ENCODE data around the gene BAIAP2L1. TPM values are rescaled to one million over a fixed set of nuclear protein-coding genes. Genes with fewer than 3 reads are reported as not detected.

The BAIAP2L1 gene
- total RNA-seq, 1 experiment from 2014 or later, result 120 TPM

- BruUV-seq (replicated peaks), result no TSS peak
- in situ Hi-C loops (cut with HindIII; ENCODE audit: low pct_unique_long_range_greater_than_20kb, low sequenced_read_pairs) (no loop called here), intact Hi-C loops (cut with micrococcal nuclease; ENCODE audit: unreplicated experiment) (no loop called here)
- no peaks in the 10 kb centered on the region; the same call in 1 of the 2 replicates for H3K36me3 ChIP-seq (ENCODE audit: control insufficient read depth, insufficient read depth, low read length)
- ATAC-seq (no peak), DNase-seq (ENCODE audit: low read depth, low spot score) (no peak)
- ChIA-PET POLR2A (no interaction called here), CTCF (no interaction called here)
- H3K9me3 ChIP-seq (ENCODE audit: control insufficient read depth, insufficient read depth, low read depth, low read length), result no peaks in the 10 kb centered on the region
- no peak for TF ChIP-seq POLR2AphosphoS5 (IDR thresholded peaks at IDR 0.05; ENCODE audit: low read depth, low read length)
- no peak for TF ChIP-seq CTCF (IDR thresholded peaks at IDR 0.05)
- no peak for TF ChIP-seq REST (IDR thresholded peaks at IDR 0.05; ENCODE audit: insufficient read depth in 1 of 2, low read depth in 2 of 2, low read length in 1 of 2)
- TF ChIP-seq SIN3A (IDR thresholded peaks at IDR 0.05; ENCODE audit: borderline replicate concordance, insufficient read depth, low read depth, low read length), result no peak
- no peak for TF ChIP-seq TCF7L2 (IDR thresholded peaks at IDR 0.05; ENCODE audit: low read depth, low read length)
- H3K4me3 ChIP-seq (ENCODE audit: low read depth in 2 of 2, low read length in 2 of 2), result no peak overlapping the region
- peak overlapping the region; percentile 25 for H3K27ac ChIP-seq (ENCODE audit: low read length)
- H3K4me1 ChIP-seq (ENCODE audit: control insufficient read depth, insufficient read depth, low read length), result peaks cover 36% of the 10 kb centered on the region
- no peaks in the 10 kb centered on the region for H3K27me3 ChIP-seq (ENCODE audit: control insufficient read depth, insufficient read depth, low read length)
Observed at GRCh38 chr7:98346515-98347069, 54.3 kb downstream of the BAIAP2L1 start.

- H3K27ac ChIP-seq (ENCODE audit: low read length), result peak overlapping the region; percentile 5; the same call in 1 of the 2 replicates
- BruUV-seq (replicated peaks), result no TSS peak
- POLR2A ChIA-PET, result no interaction called here
Observed at GRCh38 chr7:98341106-98341505, 59.8 kb downstream of the BAIAP2L1 start.

More at GRCh38 chr7:98341106-98341505, 59.8 kb downstream of the BAIAP2L1 start:
- CTCF ChIA-PET, result interaction anchor here (0.6 kb wide), 1 partner anchor 20 kb away, joined by 4 read pairs; no protein-coding TSS in a partner anchor
- peaks cover 25% of the 10 kb centered on the region for H3K4me1 ChIP-seq (ENCODE audit: control insufficient read depth, insufficient read depth, low read length)
- H3K9me3 ChIP-seq (ENCODE audit: control insufficient read depth, insufficient read depth, low read depth, low read length), result no peaks in the 10 kb centered on the region
- no peak for TF ChIP-seq POLR2AphosphoS5 (IDR thresholded peaks at IDR 0.05; ENCODE audit: low read depth, low read length)
- no peak for TF ChIP-seq SIN3A (IDR thresholded peaks at IDR 0.05; ENCODE audit: borderline replicate concordance, insufficient read depth, low read depth, low read length)
- no peak for TF ChIP-seq REST (IDR thresholded peaks at IDR 0.05; ENCODE audit: insufficient read depth in 1 of 2, low read depth in 2 of 2, low read length in 1 of 2)
- no peak for TF ChIP-seq TCF7L2 (IDR thresholded peaks at IDR 0.05; ENCODE audit: low read depth, low read length)
- TF ChIP-seq CTCF (IDR thresholded peaks at IDR 0.05), result no peak
- no peaks in the 10 kb centered on the region for H3K36me3 ChIP-seq (ENCODE audit: control insufficient read depth, insufficient read depth, low read length)
- DNase-seq (ENCODE audit: low read depth, low spot score) (no peak), ATAC-seq (no peak)
- H3K27me3 ChIP-seq (ENCODE audit: control insufficient read depth, insufficient read depth, low read length), result no peaks in the 10 kb centered on the region
- H3K4me3 ChIP-seq (ENCODE audit: low read depth in 2 of 2, low read length in 2 of 2), result no peak overlapping the region
- intact Hi-C loops (cut with micrococcal nuclease; ENCODE audit: unreplicated experiment) (no loop called here), in situ Hi-C loops (cut with HindIII; ENCODE audit: low pct_unique_long_range_greater_than_20kb, low sequenced_read_pairs) (no loop called here)

All from Panc1 (cell line).